ENCODE data around the gene SRRM1.
"Not testable (repeated sequence)": the region's sequence is repeated elsewhere in the genome, so short reads cannot be mapped to it uniquely, and the experiment has no call there.

The SRRM1 gene

DNA sequence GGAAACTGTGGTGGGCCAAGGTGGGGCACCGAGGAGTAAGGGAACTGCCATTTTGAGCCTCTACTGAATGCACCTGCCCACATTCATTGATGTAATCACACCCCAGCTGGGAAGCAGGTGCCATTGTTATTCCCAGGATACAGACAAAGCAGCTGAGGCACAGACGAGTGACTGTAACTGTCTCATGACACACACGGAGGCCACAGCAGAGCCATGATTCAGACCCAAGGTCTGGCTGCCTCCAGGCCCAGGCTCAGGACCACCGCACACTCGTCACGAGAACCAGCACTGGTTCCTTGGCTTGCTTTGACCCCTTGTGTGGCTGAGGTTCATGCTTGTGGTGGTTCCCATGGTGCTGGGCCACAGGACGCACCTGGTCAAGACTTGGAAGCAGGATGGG is 56.5 kb downstream of the SRRM1 start:
- no peak for DNase-seq (ENCODE audit: extremely low spot score)
- CTCF ChIA-PET, result no interaction called here
- POLR2A ChIA-PET, result no interaction called here
- TF ChIP-seq CTBP1 (IDR thresholded peaks at IDR 0.05; ENCODE audit: borderline replicate concordance), result no peak
- no peak for TF ChIP-seq BHLHE40 (IDR thresholded peaks at IDR 0.05; ENCODE audit: borderline replicate concordance)
- TF ChIP-seq HDGF (IDR thresholded peaks at IDR 0.05; ENCODE audit: borderline replicate concordance), result no peak
- no peak for TF ChIP-seq NFRKB (IDR thresholded peaks at IDR 0.05)
- TF ChIP-seq FOXA1 (IDR thresholded peaks at IDR 0.05), result no peak
- no peak for TF ChIP-seq LEF1 (IDR thresholded peaks at IDR 0.05; ENCODE audit: borderline replicate concordance)
- no peak for TF ChIP-seq ELF4 (IDR thresholded peaks at IDR 0.05)
- no peak for TF ChIP-seq SUZ12 (IDR thresholded peaks at IDR 0.05)
- no peak for TF ChIP-seq ZNF384 (IDR thresholded peaks at IDR 0.05)
- TF ChIP-seq SP1 (IDR thresholded peaks at IDR 0.05), result no peak
- TF ChIP-seq ARNT (IDR thresholded peaks at IDR 0.05), result no peak
- TF ChIP-seq, protein P1, sequence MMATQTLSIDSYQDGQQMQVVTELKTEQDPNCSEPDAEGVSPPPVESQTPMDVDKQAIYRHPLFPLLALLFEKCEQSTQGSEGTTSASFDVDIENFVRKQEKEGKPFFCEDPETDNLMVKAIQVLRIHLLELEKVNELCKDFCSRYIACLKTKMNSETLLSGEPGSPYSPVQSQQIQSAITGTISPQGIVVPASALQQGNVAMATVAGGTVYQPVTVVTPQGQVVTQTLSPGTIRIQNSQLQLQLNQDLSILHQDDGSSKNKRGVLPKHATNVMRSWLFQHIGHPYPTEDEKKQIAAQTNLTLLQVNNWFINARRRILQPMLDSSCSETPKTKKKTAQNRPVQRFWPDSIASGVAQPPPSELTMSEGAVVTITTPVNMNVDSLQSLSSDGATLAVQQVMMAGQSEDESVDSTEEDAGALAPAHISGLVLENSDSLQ (IDR thresholded peaks at IDR 0.05), result no peak
- TF ChIP-seq TARDBP (IDR thresholded peaks at IDR 0.05), result no peak
- TF ChIP-seq FOXM1 (IDR thresholded peaks at IDR 0.05; ENCODE audit: borderline replicate concordance), result no peak
- TF ChIP-seq L3MBTL2 (conservative IDR thresholded peaks at IDR 0.05), result no peak
- no peak for TF ChIP-seq FOXK2 (IDR thresholded peaks at IDR 0.05)

DNA sequence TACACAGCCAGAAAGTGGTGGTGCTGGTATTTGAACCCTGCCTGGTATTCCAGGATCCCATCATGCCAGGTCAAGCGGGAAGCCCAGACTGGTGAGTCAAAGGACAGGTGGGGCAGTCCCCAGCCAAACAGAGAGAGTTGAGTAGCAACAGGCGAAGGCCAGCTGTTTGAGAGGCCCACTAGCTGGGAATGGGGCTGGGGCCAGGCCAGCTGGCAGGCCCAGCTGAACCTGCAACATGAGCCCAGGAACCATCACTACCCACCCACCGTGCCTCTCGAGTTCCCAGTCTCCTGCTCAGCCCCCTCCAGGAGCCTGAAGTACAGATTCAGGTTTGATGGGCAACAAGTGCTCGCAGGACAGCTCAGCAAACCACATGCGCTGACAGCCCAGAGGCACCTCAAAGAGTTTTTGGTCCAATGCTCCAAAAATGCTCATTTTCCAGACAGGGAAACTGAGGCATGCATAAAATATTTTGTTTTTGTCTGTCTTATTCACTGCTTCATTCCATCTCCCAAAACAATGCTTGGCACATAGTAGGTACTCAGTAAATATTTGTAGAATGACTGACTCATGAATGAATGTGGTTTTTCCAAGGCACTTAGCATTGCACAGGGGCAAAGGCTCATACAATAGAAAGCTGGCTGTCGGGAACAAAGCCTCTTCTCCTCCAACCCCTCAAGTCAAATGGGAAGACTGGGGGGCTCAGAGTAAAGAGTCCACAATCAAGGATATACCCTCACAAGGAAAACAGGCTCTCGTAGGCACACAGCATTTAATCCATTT is 59.6 kb downstream of the SRRM1 start:
- DNase-seq (ENCODE audit: extremely low spot score), result no peak
- TF ChIP-seq FOXA1 (IDR thresholded peaks at IDR 0.05), result no peak
- TF ChIP-seq SP1 (IDR thresholded peaks at IDR 0.05), result no peak
- TF ChIP-seq HDGF (IDR thresholded peaks at IDR 0.05; ENCODE audit: borderline replicate concordance), result no peak
- TF ChIP-seq, protein P1 (IDR thresholded peaks at IDR 0.05), result no peak
- TF ChIP-seq L3MBTL2 (conservative IDR thresholded peaks at IDR 0.05), result no peak
- TF ChIP-seq FOXM1 (IDR thresholded peaks at IDR 0.05; ENCODE audit: borderline replicate concordance), result no peak
- TF ChIP-seq TARDBP (IDR thresholded peaks at IDR 0.05), result no peak
- ChIA-PET CTCF (interaction anchor here (1.9 kb wide), 1 partner anchor 14 kb away, joined by 4 read pairs; no protein-coding TSS in a partner anchor), POLR2A (no interaction called here)

DNA sequence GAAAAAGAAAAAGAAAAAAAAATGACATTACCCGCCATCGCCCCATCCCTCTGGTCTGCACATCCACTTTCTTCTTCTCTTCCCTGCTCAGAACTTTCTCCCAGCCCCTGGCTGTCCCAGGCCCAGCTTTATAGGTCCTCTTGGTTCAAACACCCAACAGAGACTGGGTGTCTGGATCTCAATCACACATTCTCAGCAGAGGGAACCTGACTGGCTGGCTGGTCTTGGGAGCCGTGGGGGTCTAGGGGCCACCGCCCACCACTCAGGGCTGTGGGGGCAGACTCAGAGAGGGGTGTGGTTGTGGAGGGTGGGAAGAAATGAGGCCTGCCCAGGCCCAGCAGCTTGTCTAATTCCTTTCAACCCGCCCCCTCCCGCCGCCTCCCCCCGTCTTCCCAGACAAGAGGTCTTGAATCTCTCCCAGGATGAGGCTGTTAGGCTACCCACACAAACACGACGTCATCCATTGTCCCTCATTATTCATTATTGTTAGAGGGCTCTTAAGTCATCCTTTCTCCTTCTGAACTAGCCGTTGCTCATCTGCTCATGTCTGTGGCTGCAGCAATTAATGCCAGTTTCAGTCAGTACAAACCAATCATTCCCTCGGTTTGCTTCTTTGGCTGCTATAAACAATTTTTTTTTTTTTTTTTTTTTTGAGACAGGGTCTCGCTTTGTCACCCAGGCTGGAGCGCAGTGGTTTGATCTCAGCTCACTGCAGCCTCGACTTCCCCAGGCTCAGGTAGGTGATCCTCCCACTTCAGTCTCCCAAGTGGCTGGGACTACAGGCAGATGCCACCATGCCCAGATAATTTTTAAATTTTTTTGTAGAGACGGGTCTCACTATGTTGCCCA is 61.5 kb downstream of the SRRM1 start:
- TF ChIP-seq CTBP1 (IDR thresholded peaks at IDR 0.05; ENCODE audit: borderline replicate concordance) (no peak), FOXA1 (IDR thresholded peaks at IDR 0.05) (no peak), ELF4 (IDR thresholded peaks at IDR 0.05) (no peak), HDGF (IDR thresholded peaks at IDR 0.05; ENCODE audit: borderline replicate concordance) (no peak), LEF1 (IDR thresholded peaks at IDR 0.05; ENCODE audit: borderline replicate concordance) (no peak), FOXK2 (IDR thresholded peaks at IDR 0.05) (no peak), SUZ12 (IDR thresholded peaks at IDR 0.05) (no peak), FOXM1 (IDR thresholded peaks at IDR 0.05; ENCODE audit: borderline replicate concordance) (no peak), ARNT (IDR thresholded peaks at IDR 0.05) (no peak), ZNF384 (IDR thresholded peaks at IDR 0.05) (no peak), SP1 (IDR thresholded peaks at IDR 0.05) (no peak), TARDBP (IDR thresholded peaks at IDR 0.05) (no peak)
- CTCF ChIA-PET, result interaction anchor here (1.4 kb wide), 2 partner anchors 10 to 16 kb away, joined by 3 to 4 read pairs; no protein-coding TSS in a partner anchor
- DNase-seq (ENCODE audit: extremely low spot score), result no peak

GRCh38 chr1:24705260-24706073 is 62.4 kb downstream of the SRRM1 start:
- POLR2A ChIA-PET, result interaction anchor here (1.0 to 2.4 kb wide), 17 partner anchors 9 to 527 kb away, joined by 3 to 22 read pairs (median 5); partner anchors contain the start of genes CLIC4 and SYF2
- TF ChIP-seq SP1 (IDR thresholded peaks at IDR 0.05), result no peak
- TF ChIP-seq HDGF (IDR thresholded peaks at IDR 0.05; ENCODE audit: borderline replicate concordance), result no peak
- no peak for TF ChIP-seq BHLHE40 (IDR thresholded peaks at IDR 0.05; ENCODE audit: borderline replicate concordance)
- TF ChIP-seq FOXK2 (IDR thresholded peaks at IDR 0.05), result no peak
- TF ChIP-seq TARDBP (IDR thresholded peaks at IDR 0.05), result no peak
- no peak for TF ChIP-seq CTBP1 (IDR thresholded peaks at IDR 0.05; ENCODE audit: borderline replicate concordance)
- TF ChIP-seq NFRKB (IDR thresholded peaks at IDR 0.05), result no peak
- DNase-seq (ENCODE audit: extremely low spot score), result peak; percentile 96
- CTCF ChIA-PET, result interaction anchor here (1.4 kb wide), 1 partner anchor 11 kb away, joined by 3 read pairs; no protein-coding TSS in a partner anchor

More for the DNA sequence above, 61.5 kb downstream of the SRRM1 start:
- POLR2A ChIA-PET, result interaction anchor here (1.0 to 2.4 kb wide), 12 partner anchors 10 to 126 kb away, joined by 3 to 22 read pairs (median 4); partner anchors contain the start of gene CLIC4

DNA sequence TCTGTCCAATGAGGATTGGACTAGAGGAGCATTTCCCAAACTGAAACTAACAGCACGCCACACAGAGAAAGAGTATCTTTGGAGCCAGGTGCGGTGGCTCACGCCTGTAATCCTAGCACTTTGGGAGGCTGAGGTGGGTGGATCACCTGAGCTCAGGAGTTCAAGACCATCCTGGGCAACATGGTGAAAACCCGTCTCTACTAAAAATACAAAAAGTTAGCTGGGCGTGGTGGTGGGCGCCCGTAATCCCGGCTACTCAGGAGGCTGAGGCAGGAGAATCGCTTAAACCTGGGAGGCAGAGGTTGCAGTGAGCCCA is 62.9 kb downstream of the SRRM1 start:
- DNase-seq (ENCODE audit: extremely low spot score); CTCF ChIA-PET: not testable (repeated sequence)
- POLR2A ChIA-PET, result interaction anchor here (1.0 to 2.4 kb wide), 11 partner anchors 8 to 527 kb away, joined by 3 to 22 read pairs (median 5); partner anchors contain the start of genes CLIC4 and SYF2

DNA sequence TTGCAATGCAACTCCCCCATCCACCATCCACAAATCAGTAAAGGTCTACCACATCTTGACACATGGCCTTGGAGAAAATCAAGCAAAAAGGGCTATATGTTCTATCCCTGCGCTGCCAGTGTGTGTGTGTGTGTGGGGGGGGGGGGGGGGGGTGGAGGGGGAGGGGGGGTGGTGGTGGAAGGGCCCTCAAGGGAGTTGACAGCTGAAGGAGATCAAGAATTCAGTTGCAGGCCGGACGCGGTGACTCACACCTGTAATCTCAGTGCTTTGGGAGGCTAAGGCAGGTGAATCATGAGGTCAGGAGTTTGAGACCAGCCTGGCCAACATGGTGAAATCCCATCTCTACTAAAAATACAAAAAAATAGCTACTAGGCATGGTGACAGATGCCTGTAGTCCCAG is 64.6 kb downstream of the SRRM1 start:
- POLR2A ChIA-PET, result interaction anchor here (1.0 to 1.1 kb wide), 2 partner anchors 19 to 37 kb away, joined by 3 to 4 read pairs; partner anchors contain the start of gene CLIC4
- CTCF ChIA-PET, result no interaction called here
- no peak for TF ChIP-seq NFRKB (IDR thresholded peaks at IDR 0.05)
- TF ChIP-seq, protein P1 (IDR thresholded peaks at IDR 0.05), result no peak
- TF ChIP-seq BHLHE40 (IDR thresholded peaks at IDR 0.05; ENCODE audit: borderline replicate concordance), result no peak
- no peak for TF ChIP-seq SP1 (IDR thresholded peaks at IDR 0.05)
- no peak for TF ChIP-seq FOXA1 (IDR thresholded peaks at IDR 0.05)
- TF ChIP-seq FOXK2 (IDR thresholded peaks at IDR 0.05), result no peak
- no peak for TF ChIP-seq L3MBTL2 (conservative IDR thresholded peaks at IDR 0.05)
- no peak for TF ChIP-seq ZNF384 (IDR thresholded peaks at IDR 0.05)
- TF ChIP-seq CTBP1 (IDR thresholded peaks at IDR 0.05; ENCODE audit: borderline replicate concordance), result no peak
- no peak for TF ChIP-seq ELF4 (IDR thresholded peaks at IDR 0.05)
- TF ChIP-seq SUZ12 (IDR thresholded peaks at IDR 0.05), result no peak
- DNase-seq (ENCODE audit: extremely low spot score), result no peak

Data from HEK293T (cell line).